IPS DF 6.9 (cell line): ENCODE results near the gene TANGO6.
"Not testable (repeated sequence)": the region's sequence is repeated elsewhere in the genome, so short reads cannot be mapped to it uniquely, and the experiment has no call there.

Experiments
- DNase-seq: peaks from one replicate; pipeline ENCODE4 v3.0.0-alpha.2; 2013; ENCODE audit warnings: low read depth, low spot score
- H3K27ac ChIP-seq: one replicate; pipeline ENCODE4 v1.5.1; 2013; ENCODE audit warnings: low read length, control low read depth
- H3K27me3 ChIP-seq: 2 replicates; pipeline ENCODE4 v1.6.1; 2013; ENCODE audit warnings: mild to moderate bottlenecking, low read length; ENCODE audit not compliant: control insufficient read depth, insufficient read depth
- H3K36me3 ChIP-seq: 2 replicates; pipeline ENCODE4 v1.6.1; 2013; ENCODE audit warnings: low read length; ENCODE audit not compliant: control insufficient read depth, insufficient read depth
- H3K4me1 ChIP-seq: 2 replicates; pipeline ENCODE4 v1.6.1; 2013; ENCODE audit warnings: low read length; ENCODE audit not compliant: control insufficient read depth, insufficient read depth
- H3K4me3 ChIP-seq: 2 replicates; pipeline ENCODE4 v1.5.1; 2013; ENCODE audit warnings: mild to moderate bottlenecking, low read length
- H3K9me3 ChIP-seq: 2 replicates; pipeline ENCODE4 v1.6.1; 2013; ENCODE audit warnings: low read length, inconsistent platforms; ENCODE audit not compliant: control insufficient read depth, insufficient read depth
- WGBS: extraction: QIAGEN DNeasy Blood & Tissue Kit; methylation state at CpG from one replicate; pipeline ENCODE4 v1.1.7; 2013; ENCODE audit warnings: mixed read lengths, missing lambda C conversion rate; ENCODE audit not compliant: insufficient read length, insufficient coverage; 5-methylcytosine and 5-hydroxymethylcytosine counted together

The TANGO6 gene

GRCh38 chr16:69114976-69115355 is 271.6 kb downstream of the TANGO6 start:
- H3K4me1 ChIP-seq = no peaks in the 10 kb centered on the region
- H3K36me3 ChIP-seq = peaks cover 50% of the 10 kb centered on the region
- WGBS = no CpG with 5 or more reads among the region's 6 CpGs
- DNase-seq = no peak
- no peak overlapping the region for H3K4me3 ChIP-seq
- H3K27me3 ChIP-seq = no peaks in the 10 kb centered on the region
- H3K27ac ChIP-seq = no peak overlapping the region
- H3K9me3 ChIP-seq = no peaks in the 10 kb centered on the region

GRCh38 chr16:69115361-69115760 is 272.0 kb downstream of the TANGO6 start:
- no peak for DNase-seq
- no peak overlapping the region for H3K4me3 ChIP-seq
- H3K36me3 ChIP-seq = peaks cover 53% of the 10 kb centered on the region
- H3K27me3 ChIP-seq = no peaks in the 10 kb centered on the region
- no CpG with 5 or more reads among the region's 5 CpGs for WGBS
- no peak overlapping the region for H3K27ac ChIP-seq
- H3K9me3 ChIP-seq = no peaks in the 10 kb centered on the region
- H3K4me1 ChIP-seq = no peaks in the 10 kb centered on the region

- no peak overlapping the region for H3K27ac ChIP-seq
- no CpG with 5 or more reads among the region's 1 CpG for WGBS
- no peaks in the 10 kb centered on the region for H3K9me3 ChIP-seq
- no peak overlapping the region for H3K4me3 ChIP-seq
- peaks cover 50% of the 10 kb centered on the region for H3K36me3 ChIP-seq
- H3K4me1 ChIP-seq = no peaks in the 10 kb centered on the region
- no peaks in the 10 kb centered on the region for H3K27me3 ChIP-seq
- DNase-seq = no peak
These were observed 272.5 kb downstream of the TANGO6 start for GRCh38 chr16:69115837-69116236.

GRCh38 chr16:69116256-69116875 is 273.0 kb downstream of the TANGO6 start:
- no peak for DNase-seq
- H3K27me3 ChIP-seq = no peaks in the 10 kb centered on the region
- H3K4me1 ChIP-seq = no peaks in the 10 kb centered on the region
- H3K27ac ChIP-seq = no peak overlapping the region
- H3K36me3 ChIP-seq = peaks cover 51% of the 10 kb centered on the region
- no peak overlapping the region for H3K4me3 ChIP-seq
- WGBS = no CpG with 5 or more reads among the region's 7 CpGs
- H3K9me3 ChIP-seq = no peaks in the 10 kb centered on the region

GRCh38 chr16:69116906-69117305 is 273.6 kb downstream of the TANGO6 start:
- DNase-seq = no peak
- H3K4me3 ChIP-seq = no peak overlapping the region
- no peaks in the 10 kb centered on the region for H3K9me3 ChIP-seq
- no peak overlapping the region for H3K27ac ChIP-seq
- no CpG with 5 or more reads among the region's 6 CpGs for WGBS
- no peaks in the 10 kb centered on the region for H3K4me1 ChIP-seq
- peaks cover 50% of the 10 kb centered on the region for H3K36me3 ChIP-seq
- no peaks in the 10 kb centered on the region for H3K27me3 ChIP-seq

GRCh38 chr16:69118468-69118867 is 275.1 kb downstream of the TANGO6 start:
- Histone ChIP-seq H3K36me3 (peaks cover 47% of the 10 kb centered on the region), H3K4me3 (no peak overlapping the region), H3K4me1 (no peaks in the 10 kb centered on the region), H3K9me3 (no peaks in the 10 kb centered on the region), H3K27me3 (no peaks in the 10 kb centered on the region), H3K27ac (no peak overlapping the region)
- DNase-seq = no peak
- WGBS = no CpG with 5 or more reads among the region's 2 CpGs

- no peaks in the 10 kb centered on the region for H3K27me3 ChIP-seq
- H3K4me1 ChIP-seq = no peaks in the 10 kb centered on the region
- H3K27ac ChIP-seq = no peak overlapping the region
- H3K36me3 ChIP-seq = peaks cover 42% of the 10 kb centered on the region
- H3K9me3 ChIP-seq = no peaks in the 10 kb centered on the region
- no peak overlapping the region for H3K4me3 ChIP-seq
- no CpG with 5 or more reads among the region's 2 CpGs for WGBS
- DNase-seq = no peak
These were observed 275.7 kb downstream of the TANGO6 start for GRCh38 chr16:69118994-69119393.

- H3K36me3 ChIP-seq = peaks cover 37% of the 10 kb centered on the region
- H3K27ac ChIP-seq = no peak overlapping the region
- H3K4me3 ChIP-seq = no peak overlapping the region
- H3K4me1 ChIP-seq = no peaks in the 10 kb centered on the region
- no peak for DNase-seq
- WGBS = no CpG with 5 or more reads among the region's 2 CpGs
- H3K9me3 ChIP-seq = no peaks in the 10 kb centered on the region
- no peaks in the 10 kb centered on the region for H3K27me3 ChIP-seq
These were observed 276.2 kb downstream of the TANGO6 start for GRCh38 chr16:69119536-69119935.

- no CpG with 5 or more reads among the region's 19 CpGs for WGBS
- no peaks in the 10 kb centered on the region for H3K4me1 ChIP-seq
- H3K27me3 ChIP-seq = no peaks in the 10 kb centered on the region
- no peak overlapping the region for H3K27ac ChIP-seq
- peaks cover 31% of the 10 kb centered on the region for H3K36me3 ChIP-seq
- no peaks in the 10 kb centered on the region for H3K9me3 ChIP-seq
- no peak for DNase-seq
- H3K4me3 ChIP-seq = no peak overlapping the region
These were observed 276.8 kb downstream of the TANGO6 start for GRCh38 chr16:69120096-69120664.

GRCh38 chr16:69123910-69124309 is 280.6 kb downstream of the TANGO6 start:
- DNase-seq = no peak
- H3K9me3 ChIP-seq = no peaks in the 10 kb centered on the region
- H3K36me3 ChIP-seq = peaks cover 9% of the 10 kb centered on the region
- WGBS = no CpG with 5 or more reads among the region's 3 CpGs
- no peak overlapping the region for H3K27ac ChIP-seq
- no peaks in the 10 kb centered on the region for H3K27me3 ChIP-seq
- H3K4me1 ChIP-seq = no peaks in the 10 kb centered on the region
- H3K4me3 ChIP-seq = no peak overlapping the region

GRCh38 chr16:69124406-69124805 is 281.1 kb downstream of the TANGO6 start:
- H3K9me3 ChIP-seq, H3K4me3 ChIP-seq, DNase-seq, H3K4me1 ChIP-seq, H3K27ac ChIP-seq, H3K36me3 ChIP-seq, H3K27me3 ChIP-seq: not testable (repeated sequence)
- no CpG with 5 or more reads among the region's 8 CpGs for WGBS
